Measurements from ENCODE around the gene OTOP3.
"Not testable (repeated sequence)": the region's sequence is repeated elsewhere in the genome, so short reads cannot be mapped to it uniquely, and the experiment has no call there.

The OTOP3 gene, protein sequence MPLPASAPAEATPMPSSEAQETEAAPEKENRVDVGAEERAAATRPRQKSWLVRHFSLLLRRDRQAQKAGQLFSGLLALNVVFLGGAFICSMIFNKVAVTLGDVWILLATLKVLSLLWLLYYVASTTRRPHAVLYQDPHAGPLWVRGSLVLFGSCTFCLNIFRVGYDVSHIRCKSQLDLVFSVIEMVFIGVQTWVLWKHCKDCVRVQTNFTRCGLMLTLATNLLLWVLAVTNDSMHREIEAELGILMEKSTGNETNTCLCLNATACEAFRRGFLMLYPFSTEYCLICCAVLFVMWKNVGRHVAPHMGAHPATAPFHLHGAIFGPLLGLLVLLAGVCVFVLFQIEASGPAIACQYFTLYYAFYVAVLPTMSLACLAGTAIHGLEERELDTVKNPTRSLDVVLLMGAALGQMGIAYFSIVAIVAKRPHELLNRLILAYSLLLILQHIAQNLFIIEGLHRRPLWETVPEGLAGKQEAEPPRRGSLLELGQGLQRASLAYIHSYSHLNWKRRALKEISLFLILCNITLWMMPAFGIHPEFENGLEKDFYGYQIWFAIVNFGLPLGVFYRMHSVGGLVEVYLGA

DNA sequence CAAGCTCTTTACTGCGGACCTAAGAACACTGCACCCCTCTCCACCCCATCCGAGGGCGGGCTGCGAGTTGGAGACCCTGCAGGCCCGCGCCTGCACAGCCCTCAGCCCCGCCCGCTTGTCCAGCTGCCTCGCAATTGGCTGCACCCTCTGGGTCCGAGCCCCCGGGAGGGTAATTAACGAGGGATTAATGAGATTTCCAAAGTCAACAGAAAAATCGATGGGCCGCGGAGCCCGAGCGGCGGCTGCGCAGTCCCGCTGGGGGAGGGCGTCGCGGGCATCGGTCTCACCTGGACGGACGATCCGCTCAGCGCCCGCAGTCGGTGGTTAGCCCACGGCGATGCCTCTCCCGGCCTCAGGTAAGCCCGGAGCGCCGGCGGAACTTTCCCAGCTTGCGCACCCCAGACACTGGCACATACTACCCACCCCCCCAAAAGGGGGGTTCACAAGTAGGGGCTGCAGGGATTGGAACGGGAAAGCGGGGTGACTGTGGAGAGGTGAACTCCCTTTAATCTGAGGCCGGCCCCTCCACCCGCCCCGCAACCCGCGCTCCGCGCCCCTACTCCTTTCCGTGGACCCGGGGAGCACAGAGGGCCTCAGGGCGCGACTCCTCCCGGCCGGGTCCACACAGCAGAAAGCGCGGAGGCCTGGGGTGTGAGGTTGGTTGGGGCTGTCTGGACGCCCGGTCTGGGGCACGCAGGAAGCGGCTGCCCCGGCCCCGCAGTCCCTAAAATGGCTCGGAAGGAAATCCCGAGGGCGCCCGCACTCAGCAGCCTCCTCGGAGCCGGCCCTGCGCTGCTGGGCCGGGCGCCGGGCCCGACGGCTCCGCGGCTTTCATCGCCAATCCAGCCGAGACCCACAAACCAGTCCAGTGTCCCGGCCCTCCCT lies at the start of gene OTOP3:
Gene OTOP3, plus strand, starts transcription at position 314 of the 885 bp plus-strand sequence. Its CDS starts 24 bp downstream, at position 338.
- no peak for DNase-seq (ENCODE audit: low read depth in 1 of 2, low spot score in 1 of 2)

DNA sequence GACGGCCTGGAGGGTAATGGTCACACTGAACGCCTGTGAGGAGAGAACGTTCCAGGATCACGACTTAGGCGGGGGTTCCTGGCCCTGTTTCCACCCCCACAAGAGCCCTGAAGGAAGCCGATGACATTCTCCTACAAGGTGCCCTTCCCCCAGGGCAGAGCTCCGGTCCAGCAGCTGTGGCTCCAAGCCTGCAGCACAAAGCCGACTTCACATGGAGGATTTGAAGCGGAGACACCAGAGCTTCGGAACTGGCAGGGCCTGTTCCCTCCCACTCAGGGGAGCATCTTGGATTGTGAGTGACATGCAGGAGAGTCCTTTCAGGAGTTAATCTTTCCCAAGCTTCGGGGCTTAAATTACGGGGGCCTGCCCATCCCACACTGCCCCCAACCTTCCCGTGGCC lies 47.2 kb upstream of the OTOP3 start:
- DNase-seq (ENCODE audit: low read depth in 1 of 2, low spot score in 1 of 2) = no peak

DNA sequence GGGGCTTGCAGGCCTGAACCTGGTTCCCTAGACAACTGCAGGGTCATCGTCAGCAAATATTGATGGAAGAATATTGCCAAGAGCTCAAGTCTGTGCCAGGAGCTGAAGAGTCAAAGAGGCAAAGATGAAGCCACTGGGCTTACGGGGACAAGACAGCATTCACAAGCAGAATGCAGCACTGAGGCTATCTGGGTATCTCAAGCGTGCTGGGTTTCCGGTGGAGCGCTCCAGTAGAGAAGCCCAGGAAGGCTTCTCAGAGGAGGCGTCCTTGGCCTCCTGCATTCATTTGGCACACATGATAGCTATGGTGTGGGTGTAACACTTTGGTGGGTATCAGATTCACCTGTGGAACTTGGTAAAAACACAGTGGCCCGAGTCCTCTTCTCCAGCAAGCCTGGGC lies 45.1 kb upstream of the OTOP3 start:
- no peak for DNase-seq (ENCODE audit: low read depth in 1 of 2, low spot score in 1 of 2)

DNA sequence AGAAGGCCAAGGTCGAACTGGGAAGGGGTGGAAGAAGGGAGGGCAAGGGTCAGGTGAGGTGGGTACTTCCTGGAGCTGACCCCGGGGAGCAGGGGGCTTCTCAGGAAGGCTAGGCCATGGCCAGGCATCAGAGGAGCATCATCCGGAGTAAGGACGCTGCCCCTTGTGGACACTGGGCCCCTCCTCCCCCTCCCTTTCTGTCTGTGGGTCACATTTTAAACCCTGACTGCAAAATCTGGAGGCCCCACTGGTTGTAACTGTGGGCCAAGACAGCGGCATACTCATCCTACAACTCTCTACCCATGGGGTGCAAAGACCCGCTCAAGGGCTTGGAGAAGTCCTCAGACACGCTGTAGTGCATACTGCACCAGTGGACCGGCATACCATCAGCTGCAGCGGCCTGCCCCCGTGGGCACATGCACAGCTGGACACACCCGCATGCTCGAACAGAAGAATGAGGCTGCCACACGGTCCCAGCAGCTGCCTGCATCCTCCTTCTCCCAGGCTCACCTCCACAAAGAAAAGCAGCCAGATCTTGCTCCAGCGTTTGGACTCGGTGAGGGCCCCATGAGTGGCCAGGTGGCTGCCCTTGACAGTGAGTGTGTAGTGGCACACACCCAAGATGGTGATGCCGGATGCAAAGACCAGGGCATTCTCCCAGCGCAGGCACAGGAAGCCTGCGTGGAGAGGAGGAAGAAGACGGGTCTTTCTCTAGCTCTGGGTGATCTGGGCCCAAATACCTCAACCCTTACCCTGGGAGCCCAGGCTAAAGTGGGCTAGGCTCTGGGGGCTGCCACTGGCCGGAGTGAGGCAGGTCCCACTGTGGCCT lies 43.5 kb upstream of the OTOP3 start:
- DNase-seq (ENCODE audit: low read depth in 1 of 2, low spot score in 1 of 2) = no peak

DNA sequence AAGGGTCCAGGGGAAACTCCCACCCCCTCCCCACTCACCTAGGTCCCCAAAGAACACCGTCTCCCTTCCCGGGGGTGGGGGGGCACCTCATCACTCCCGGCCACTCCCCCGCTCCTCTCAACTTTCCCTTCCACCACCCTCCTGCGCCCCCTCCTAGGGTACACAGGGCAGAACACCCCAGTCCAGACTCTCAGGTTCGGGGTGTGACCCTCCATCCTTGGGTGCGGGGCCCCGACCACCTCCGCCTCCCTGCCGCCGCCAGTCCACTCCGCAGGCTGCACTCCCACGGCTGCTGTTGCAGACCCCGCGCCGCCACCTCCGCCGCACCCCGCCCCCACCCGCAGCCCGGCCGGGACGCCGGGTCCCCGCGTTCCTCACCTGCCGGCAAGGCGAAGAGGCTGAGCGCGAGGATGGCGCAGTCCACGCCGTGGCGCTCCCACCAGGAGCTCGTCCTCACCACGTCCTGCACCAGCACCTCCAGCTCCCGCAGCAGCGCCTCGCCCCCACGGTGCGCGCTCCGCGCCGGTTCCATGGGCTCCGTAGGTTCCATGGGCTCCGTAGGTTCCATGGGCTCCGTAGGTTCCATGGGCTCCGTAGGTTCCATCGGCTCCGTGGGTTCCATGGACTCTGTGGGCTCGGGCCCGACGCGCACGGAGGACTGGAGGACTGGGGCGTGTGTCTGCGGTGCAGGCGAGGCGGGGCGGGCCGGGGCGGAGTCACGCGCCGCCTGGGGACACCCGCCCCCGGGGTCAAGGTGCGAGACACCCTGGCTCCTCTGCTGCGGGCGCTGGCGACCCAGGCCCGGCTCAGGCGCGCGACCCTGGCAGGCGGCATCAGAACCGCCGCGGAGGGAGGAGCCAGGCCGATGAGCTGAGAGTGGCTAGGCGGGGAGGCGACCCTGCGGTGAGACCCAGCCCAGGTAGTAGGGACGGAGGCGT lies 42.5 kb upstream of the OTOP3 start, which contains the start of gene FADS6:
Gene FADS6, minus strand, starts transcription at position 660 of the 938 bp plus-strand sequence. Its CDS starts 38 bp downstream, at position 622.
- no peak for DNase-seq (ENCODE audit: low read depth in 1 of 2, low spot score in 1 of 2)

DNA sequence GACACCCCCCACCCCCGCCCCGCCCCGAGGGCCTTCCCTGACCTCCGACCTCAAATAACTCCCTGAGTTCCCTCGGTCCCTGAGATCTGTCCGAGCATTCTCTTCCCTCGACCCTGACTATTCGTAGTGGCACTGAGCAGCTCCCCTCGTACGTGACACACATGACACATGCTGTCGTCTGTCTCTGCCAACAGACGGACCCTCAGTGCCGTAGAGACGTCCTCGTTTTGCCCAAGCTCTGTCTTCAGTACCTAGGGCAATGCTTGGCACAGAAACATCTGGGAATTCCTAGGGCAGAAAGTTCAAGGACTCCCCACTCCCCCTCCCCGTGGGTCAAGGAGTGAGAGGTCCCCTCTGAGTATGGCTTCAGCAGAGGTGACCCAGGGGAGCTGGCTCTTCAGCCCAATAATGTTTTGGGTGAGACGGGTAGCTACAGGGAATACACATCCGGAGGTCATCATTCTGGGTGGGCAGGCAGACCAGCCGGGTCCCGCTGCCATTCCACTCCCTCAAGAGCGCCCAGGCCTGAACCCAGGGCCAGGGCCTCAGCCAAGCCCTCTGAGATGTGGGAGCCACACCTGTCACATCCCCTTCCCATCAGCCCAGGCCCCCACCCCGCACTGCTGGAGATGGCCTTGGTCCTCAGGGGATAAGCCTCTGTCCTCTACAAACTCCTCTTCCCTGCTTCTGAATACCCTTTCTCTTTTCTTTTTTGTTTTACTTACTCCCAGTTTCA lies 41.6 kb upstream of the OTOP3 start:
- DNase-seq (ENCODE audit: low read depth in 1 of 2, low spot score in 1 of 2) = no peak

DNA sequence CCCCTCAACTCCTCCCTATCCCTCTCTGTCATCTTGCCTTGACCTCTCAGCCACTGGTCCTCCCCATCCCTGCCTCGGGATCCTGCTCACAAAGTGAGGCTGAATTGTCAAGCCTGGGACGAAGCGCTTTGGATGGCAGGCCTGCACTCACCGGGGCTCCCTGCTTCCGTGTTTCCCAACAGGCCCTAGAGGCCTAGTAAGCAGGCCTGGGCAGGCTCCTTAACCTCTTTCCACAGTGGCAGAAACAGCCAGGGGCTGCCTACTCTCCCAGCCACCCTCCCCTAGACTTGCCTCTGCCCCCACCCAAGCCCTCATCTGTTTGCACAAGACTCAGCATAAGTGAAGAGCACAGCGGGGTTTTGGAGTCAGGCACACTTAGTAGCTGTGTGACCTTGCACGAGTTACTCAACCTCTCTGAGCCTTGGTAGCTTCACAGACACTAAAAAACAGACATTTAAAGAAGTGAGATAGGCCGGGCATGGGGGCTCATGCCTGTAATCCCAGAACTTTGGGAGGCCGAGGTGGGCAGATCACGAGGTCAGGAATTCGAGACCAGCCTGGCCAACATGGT lies 37.2 kb upstream of the OTOP3 start:
- no peak for DNase-seq (ENCODE audit: low read depth in 1 of 2, low spot score in 1 of 2)

DNA sequence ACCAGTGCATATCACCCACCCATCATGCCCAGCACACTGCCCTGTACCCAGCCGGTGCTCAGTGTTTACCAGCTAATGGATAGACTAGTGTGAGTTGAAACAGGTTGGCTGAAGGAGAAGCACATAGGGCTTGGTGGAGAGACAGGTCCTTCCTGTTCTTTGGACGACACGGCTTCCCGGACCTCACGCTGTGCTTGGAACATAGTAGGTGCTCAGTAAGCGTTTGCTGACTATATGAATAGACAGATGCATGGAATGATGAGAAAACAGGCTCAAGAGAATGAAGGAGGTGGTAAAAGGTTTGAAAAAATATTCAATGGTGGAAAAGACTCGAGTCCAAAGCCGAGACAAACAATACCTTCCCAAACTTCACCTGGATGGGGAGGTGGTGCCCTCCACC lies 35.5 kb upstream of the OTOP3 start:
- no peak for DNase-seq (ENCODE audit: low read depth in 1 of 2, low spot score in 1 of 2)

DNA sequence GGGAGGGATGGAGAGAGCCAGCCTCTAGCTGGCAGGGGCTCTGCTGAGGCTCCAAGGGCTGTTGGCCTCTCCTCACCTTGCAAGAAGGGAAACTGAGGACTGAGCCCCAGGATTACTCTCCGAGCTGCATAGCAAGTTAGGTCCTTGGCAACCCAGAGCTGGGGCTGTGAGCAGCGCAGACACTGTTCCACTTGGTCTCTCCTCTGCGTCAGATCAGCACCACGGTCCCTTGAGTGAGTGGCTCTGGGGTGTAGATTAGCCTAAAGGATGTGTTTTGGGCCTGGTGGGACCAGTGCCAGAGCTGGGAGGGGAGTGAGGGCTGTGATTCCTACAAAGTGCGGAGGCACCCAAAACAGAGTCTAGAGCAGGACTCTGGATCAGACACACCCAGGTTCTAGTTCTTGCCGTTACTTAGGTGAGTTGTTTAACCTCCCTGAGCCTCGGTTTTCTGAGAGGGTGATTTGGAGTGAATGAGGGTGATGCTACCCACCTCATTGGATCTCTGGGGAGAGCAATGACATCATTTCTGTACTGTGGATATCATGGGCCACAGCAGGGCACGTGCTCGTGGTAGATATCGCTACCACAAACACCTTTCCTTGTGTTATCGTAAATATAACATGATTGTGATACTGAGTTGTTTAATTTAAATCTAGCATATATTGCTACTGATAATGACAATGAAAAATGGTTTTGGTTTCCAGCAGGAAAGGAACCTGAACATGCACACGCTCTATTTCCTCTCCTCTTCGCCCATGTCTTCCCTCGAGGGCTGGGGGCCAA lies 34.2 kb upstream of the OTOP3 start:
- DNase-seq (ENCODE audit: low read depth in 1 of 2, low spot score in 1 of 2) = no peak

DNA sequence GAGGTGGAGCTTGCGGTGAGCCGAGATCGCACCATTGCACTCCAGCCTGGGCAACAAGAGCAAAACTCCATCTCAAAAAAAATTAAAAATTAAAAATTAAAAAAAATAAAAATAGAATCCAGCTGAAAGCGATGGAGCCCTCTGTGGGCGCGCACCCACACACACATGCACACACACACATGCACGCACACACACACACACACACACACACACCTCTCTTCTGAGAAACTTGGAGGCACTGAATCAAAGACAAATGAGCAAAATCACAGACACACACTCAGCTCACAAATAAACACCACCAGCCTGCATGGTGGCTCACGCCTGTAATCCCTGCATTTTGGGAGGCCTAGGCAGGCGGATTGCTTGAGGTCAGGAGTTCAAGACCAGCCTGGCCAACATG lies 32.7 kb upstream of the OTOP3 start:
- DNase-seq (ENCODE audit: low read depth in 1 of 2, low spot score in 1 of 2) = no peak

DNA sequence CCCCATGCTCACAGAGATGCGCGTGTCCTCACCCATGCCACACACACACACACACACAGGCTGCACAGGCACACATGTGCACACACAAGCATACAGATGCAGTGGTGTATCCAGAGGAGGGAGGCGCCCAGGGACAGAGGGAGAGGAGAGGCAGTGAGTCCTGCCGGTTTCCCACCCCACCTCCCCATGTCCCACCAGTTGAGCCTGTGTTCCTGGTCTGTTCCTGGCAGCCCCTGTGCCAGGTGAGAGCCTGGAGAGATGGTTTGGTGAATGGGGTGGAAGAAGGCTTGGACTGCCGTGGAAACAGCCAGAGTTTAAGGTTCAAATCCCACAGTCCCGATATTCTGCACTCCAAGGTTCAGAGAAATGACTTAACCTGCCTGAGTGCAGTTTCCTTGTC lies 32.0 kb upstream of the OTOP3 start:
- no peak for DNase-seq (ENCODE audit: low read depth in 1 of 2, low spot score in 1 of 2)

DNA sequence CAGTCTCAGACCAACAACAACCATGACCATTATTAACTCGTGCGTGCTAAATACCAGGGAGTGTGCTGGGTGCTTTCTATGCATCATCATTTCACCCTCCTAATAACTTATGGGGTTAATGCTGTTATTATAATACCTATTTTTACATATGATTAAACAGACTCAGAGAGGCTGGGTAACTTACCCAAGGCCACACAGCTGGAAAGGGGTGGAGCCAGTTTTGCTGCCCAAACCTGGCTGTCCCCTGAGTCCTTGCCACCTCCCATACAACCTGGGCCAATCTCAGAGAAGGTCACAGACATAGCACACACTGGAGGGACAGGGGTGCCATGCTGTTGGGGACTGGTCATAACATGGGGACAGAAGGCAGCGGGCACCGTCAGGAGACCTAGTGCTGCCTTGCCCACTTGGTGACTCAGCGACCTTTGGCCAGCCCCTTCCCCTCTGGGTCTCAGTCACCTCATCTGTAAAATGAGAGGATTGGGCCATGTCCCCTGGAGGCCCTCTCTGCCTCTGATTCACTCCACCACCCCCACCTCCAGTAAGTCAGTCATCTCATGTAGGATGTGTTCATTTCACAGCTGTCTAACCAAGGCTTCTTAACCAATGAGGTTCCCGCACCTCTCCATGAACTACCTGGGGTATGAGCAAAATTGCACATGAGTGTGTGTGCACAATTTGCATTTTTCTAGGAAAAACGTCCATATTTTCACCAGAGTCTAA lies 30.9 kb upstream of the OTOP3 start:
- DNase-seq (ENCODE audit: low read depth in 1 of 2, low spot score in 1 of 2) = no peak

DNA sequence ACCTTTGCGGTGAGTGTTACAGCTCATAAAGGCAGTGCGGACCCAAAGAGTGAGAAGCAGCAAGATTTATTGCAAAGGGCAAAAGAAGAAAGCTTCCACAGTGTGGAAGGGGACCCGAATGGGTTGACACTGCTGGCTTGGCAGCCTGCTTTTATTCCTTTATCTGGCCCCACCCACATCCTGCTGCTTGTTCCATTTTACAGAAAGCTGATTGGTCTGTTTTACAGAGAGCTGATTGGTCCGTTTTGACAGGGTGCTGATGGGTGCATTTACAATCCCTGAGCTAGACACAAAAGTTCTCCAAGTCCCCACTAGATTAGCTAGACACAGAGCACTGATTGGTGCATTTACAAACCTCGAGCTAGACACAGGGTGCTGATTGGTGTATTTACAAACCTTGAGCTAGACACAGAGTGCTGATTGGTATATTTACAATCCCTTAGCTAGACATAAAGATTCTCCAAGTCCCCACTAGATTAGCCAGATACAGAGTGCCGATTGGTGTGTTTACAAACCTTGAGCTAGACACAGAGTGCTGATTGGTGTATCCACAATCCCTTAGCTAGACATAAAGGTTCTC lies 29.4 kb upstream of the OTOP3 start:
- not testable (repeated sequence) for DNase-seq (ENCODE audit: low read depth in 1 of 2, low spot score in 1 of 2)

DNA sequence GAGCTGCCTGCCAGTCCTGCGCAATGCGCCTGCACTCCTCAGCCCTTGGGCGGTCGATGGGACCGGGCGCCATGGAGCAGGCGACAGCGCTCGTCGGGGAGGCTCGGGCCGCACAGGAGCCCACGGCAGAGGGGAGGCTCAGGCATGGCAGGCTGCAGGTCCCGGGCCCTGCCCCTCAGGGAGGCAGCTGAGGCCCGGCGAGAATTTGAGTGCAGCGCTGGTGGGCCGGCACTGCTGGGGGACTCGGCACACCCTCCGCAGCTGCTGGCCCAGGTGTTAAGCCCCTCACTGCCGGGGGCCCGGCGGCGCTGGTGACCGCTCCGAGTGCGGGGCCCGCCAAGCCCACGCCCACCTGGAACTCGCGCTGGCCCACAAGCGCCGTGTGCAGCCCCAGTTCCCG lies 28.7 kb upstream of the OTOP3 start:
- DNase-seq (ENCODE audit: low read depth in 1 of 2, low spot score in 1 of 2) = no peak

DNA sequence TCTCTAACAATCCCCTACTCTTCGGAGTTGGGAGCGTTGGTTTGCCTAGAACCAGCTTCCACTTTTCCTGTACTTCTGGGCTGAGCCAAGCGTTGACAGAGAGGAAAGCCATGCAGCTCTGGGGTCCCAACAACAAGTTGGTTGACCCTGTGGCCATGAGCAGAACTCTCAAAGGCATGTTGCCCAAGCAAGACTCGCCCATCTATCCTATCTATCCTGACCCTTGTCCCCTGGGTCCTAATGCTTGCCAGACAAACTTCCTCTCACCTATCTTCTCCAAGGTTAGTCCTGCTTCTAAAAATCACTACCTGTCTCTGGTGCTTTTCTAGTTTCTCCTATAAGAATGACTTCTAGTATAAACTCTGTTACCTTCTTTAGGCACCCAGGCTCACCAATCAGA lies 26.6 kb upstream of the OTOP3 start:
- DNase-seq (ENCODE audit: low read depth in 1 of 2, low spot score in 1 of 2) = not testable (repeated sequence)

DNA sequence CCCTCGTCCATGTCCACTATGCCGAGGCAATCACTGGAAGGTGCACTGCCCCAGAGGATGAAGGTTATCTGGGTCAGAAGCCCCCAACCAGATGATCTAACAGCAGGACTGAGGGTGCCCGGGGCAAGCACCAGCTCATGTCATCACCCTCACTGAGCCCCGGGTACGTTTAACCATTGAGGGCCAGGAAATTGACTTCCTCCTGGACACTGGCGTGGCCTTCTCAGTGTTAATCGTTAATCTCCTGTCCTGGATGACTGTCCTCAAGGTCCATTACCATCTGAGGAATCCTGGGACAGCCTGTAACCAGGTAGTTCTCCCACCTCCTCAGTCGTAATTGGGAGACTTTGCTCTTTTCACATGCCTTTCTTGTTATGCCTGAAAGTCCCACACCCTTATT lies 24.3 kb upstream of the OTOP3 start:
- DNase-seq (ENCODE audit: low read depth in 1 of 2, low spot score in 1 of 2) = not testable (repeated sequence)
